LNCAP (cell line): ENCODE data around the gene IGFALS.

Experiments used
- TF ChIP-seq, protein P1 (sequence below): fragments of 450-650 bp; IDR thresholded peaks from 2 replicates; pipeline ENCODE4 v1.5.1; 2017; ENCODE audit warnings: mild to moderate bottlenecking

The IGFALS gene

DNA sequence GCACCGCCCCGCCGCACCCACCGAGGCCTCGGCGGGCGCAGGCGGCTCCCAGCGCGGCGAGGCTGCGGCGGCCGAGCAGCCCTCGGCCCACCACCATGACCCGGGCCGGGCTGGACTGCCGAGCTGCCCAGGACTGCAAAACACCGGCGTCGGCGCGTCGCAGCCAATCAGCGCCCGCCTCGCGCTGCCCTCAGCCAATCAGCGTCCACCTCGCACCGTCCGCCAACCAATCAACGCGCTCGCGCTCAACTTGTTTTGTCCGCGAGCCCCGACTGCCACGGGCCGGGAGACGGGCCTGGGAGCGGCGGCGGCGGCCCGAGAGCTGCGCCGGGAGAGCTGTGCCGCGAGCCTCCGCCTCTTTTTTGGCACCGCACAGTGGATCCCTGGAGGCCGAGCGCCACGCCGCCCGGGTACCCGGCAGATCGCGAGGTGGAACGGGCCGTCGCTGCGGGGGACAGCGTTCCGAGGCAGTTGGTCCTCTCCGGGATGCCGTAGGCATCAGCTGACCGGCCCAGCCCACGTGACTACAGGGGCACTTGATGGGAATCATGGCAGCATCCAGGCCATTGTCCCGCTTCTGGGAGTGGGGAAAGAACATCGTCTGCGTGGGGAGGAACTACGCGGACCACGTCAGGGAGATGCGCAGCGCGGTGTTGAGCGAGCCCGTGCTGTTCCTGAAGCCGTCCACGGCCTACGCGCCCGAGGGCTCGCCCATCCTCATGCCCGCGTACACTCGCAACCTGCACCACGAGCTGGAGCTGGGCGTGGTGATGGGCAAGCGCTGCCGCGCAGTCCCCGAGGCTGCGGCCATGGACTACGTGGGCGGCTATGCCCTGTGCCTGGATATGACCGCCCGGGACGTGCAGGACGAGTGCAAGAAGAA, 33.4 kb upstream of the IGFALS start, which contains the start of the genes FAHD1 and HAGH:
TSS of gene FAHD1 (plus strand) at position 516 of the 883 bp plus-strand sequence. CDS start at position 549, 33 bp downstream.
TSS of gene HAGH (minus strand) at position 135 of the 883 bp plus-strand sequence. CDS start at position 97, 38 bp downstream.
- TF ChIP-seq, protein P1, sequence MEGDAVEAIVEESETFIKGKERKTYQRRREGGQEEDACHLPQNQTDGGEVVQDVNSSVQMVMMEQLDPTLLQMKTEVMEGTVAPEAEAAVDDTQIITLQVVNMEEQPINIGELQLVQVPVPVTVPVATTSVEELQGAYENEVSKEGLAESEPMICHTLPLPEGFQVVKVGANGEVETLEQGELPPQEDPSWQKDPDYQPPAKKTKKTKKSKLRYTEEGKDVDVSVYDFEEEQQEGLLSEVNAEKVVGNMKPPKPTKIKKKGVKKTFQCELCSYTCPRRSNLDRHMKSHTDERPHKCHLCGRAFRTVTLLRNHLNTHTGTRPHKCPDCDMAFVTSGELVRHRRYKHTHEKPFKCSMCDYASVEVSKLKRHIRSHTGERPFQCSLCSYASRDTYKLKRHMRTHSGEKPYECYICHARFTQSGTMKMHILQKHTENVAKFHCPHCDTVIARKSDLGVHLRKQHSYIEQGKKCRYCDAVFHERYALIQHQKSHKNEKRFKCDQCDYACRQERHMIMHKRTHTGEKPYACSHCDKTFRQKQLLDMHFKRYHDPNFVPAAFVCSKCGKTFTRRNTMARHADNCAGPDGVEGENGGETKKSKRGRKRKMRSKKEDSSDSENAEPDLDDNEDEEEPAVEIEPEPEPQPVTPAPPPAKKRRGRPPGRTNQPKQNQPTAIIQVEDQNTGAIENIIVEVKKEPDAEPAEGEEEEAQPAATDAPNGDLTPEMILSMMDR = no peak

DNA sequence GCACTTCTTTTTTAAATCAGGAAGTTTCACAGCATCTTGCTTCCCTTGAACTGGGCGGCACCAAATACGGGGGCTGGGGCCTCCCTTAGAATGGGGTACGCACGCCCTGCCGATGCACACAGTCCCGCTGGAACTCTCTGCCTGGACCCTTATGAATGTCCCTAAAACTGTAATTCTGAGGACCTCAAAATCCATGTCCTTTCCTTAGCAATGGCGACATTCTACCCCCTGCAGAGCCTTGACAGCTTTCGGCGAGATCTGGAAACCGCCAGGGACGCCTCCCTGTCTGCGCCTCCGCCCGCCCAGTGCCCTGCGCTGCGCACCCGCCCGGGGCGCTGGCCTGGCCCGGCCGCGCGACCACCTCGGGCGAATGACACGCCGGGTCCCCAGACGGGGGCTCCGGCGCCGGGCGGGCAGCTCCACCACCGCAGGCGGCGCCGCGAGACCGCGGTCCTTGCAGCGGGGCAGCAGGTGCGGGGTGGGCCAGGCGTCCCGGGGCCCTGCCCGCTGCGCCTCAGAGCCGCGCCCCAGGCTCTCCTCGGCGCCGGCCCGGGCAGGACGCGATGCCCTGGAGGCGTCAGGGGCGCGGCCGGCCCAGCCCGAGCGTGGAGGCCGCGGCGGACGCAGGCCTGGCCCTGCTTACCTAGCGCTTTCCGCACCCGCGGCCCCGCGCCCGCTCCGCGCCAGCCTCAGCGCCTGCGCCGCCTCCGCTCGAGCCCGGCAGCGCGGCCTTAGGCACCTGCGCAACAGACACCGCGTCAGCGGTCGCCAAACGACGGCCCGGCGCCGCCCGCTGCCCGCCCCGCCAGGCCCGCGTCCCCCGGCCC, 32.6 kb upstream of the IGFALS start:
- TF ChIP-seq, protein P1 = no peak

DNA sequence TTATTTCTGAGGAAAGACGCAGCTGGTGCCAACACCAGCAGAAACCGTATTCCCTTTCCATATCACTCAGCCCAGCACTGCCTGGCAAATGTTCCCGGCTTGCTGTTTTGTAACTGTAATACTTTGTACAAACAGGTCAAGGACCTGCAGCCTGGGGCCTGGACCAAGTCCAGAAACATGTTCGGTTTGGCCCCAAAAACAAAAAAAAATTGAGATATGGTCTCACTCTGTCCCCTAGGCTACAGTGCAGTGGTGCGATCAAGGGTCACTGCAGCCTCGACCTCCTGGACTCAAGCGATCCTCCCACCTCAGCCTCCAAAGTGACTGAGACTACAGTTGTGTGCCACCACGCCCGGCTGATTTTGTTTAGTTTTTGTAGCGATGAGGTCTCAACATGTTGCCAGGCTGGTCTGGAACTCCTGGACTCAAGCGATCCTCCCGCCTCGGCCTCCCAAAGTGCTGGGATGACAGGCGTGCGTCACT, 31.9 kb upstream of the IGFALS start:
- TF ChIP-seq, protein P1 = no peak

DNA sequence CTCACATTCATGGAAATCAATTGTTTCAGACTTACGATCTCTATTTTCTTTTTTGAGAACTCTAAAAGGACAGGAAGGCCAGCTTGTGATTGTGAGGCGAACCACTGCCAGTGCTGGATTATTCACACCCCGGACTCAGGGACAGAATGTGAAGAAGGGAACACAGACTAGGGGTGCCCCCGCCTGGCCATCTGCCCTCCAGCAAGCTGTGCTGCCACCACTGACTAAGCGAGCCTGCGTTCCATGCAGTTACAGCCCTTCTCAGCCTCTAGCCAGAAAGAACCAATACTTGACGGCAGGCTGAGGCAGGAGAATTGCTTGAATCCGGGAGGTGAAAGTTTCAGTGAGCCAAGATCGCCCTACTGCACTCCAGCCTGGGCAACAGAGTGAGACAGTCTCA, 30.3 kb upstream of the IGFALS start:
- TF ChIP-seq, protein P1 = no peak

DNA sequence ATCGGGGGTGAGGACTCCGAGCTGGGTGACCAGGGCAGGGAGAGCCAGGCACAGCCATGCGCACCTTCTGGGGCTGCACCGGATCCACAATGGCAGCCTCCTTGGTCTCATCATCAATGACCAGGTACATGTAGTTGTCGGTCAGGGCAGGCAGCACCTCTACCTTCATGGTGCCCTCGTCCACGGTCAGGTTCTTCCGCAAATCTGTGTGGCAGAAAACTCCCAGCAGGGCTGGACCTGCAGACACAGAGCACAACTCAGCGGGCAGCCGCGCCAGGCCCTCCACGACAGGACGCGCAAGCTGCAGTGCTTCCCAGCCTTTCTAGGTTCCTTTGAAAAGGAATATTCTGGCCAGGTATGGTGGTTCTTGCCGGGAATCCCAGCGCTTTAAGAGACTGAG, 29.3 kb upstream of the IGFALS start:
- TF ChIP-seq, protein P1 = no peak

DNA sequence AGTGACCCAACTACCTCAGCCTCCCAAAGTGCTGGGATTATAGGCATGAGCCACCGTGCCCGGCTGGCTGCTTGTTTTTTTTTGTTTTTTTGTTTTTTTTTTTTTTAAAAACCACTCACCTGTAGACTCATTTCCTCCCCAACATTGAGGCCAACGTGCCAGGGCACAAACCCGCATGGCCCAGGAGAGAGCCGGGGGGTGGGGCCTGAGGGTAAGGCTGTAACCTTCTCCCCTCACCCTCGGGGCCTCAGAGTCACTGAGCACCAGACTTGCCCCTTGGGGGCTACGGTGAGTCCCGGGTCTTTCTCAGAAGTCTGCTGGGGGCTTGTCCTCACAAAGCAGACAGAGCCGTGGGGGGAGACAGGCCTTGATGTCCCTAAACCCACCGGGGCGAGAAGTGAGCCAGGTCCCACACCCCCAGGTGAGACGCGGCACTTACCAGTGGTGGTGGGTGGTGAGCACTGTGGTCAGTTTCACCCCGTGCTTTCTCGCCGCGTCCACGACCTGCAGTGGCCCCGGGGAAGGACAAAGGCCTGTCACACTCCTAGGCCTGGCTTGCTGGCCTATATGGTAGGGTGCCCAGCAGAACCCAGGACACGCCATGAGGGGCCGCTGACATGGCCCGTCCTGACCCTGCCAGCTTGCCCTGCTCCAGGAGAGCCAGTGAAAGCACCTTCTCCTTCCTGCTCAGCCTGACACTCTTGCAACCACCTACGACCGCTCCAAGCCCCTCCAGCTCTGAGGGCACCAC, 28.5 kb upstream of the IGFALS start:
- TF ChIP-seq, protein P1 = no peak

DNA sequence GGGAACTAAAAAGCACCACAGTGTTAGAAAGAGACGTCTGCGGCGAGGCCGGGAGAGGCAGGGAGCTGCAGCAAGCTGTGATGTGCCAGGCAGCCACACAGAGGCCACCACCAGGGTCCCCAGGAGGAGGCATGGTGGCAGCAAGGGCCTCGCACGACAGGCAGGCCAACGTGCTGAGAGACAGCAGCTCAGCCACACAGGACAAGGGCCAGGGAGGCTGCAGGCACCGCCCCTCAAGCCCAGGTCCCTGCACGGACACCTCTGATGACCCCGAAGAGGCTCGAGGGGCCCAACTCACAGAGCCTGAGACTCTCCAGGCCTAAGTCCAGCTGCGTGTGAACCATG, 27.4 kb upstream of the IGFALS start:
- TF ChIP-seq, protein P1 = no peak
